ENCODE results near the gene ALKBH3.

DNA sequence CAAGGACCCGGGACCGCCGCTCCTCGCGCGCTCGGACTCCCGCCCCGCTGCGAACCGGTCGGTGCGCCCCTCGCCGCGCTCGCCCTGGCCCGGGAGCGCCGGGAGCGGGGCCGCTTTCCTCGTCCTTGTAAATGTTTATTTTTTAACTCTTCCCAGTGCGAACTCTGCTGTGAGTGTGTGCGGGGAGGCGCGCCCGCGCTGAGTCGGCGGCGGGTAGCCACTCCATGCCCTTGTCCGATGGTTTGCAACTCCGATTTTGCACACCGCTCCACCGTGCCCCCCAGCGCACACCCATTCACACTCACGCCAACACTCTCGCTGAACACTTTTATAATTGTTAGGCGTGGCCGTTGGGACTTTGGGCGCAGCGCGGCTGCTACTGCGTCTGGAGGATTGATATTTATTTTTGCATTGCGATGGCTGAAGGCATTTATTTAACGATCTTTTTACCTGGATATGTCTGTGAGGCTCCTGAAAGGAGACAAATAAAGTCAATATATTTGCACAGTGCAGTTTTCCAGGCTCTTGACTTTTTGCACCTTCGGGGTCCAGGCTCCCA, 62.8 kb downstream of the ALKBH3 start:
- TF ChIP-seq, protein P1, sequence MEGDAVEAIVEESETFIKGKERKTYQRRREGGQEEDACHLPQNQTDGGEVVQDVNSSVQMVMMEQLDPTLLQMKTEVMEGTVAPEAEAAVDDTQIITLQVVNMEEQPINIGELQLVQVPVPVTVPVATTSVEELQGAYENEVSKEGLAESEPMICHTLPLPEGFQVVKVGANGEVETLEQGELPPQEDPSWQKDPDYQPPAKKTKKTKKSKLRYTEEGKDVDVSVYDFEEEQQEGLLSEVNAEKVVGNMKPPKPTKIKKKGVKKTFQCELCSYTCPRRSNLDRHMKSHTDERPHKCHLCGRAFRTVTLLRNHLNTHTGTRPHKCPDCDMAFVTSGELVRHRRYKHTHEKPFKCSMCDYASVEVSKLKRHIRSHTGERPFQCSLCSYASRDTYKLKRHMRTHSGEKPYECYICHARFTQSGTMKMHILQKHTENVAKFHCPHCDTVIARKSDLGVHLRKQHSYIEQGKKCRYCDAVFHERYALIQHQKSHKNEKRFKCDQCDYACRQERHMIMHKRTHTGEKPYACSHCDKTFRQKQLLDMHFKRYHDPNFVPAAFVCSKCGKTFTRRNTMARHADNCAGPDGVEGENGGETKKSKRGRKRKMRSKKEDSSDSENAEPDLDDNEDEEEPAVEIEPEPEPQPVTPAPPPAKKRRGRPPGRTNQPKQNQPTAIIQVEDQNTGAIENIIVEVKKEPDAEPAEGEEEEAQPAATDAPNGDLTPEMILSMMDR (IDR thresholded peaks at IDR 0.05) = no peak
- no peak for TF ChIP-seq POLR2A (IDR thresholded peaks at IDR 0.05)

All from heart left ventricle (tissue), 13 donors.